ENCODE measurements around the gene MBP.

GRCh38 chr18:77008576-77009315 is 123.8 kb downstream of the MBP start:
- TF ChIP-seq MAX (IDR thresholded peaks at IDR 0.05) (no peak), RAD21 (IDR thresholded peaks at IDR 0.05; ENCODE audit: low read depth) (no peak), YY1 (IDR thresholded peaks at IDR 0.05; ENCODE audit: low read depth) (no peak), EP300 (IDR thresholded peaks at IDR 0.05; ENCODE audit: borderline replicate concordance) (no peak), CEBPB (IDR thresholded peaks at IDR 0.05) (no peak), REST (IDR thresholded peaks at IDR 0.05; ENCODE audit: low read depth) (no peak), TAF1 (IDR thresholded peaks at IDR 0.05; ENCODE audit: low read depth) (no peak), ZBTB7A (IDR thresholded peaks at IDR 0.05; ENCODE audit: low read depth) (no peak), TCF12 (IDR thresholded peaks at IDR 0.05; ENCODE audit: low read depth) (no peak), CREB1 (IDR thresholded peaks at IDR 0.05; ENCODE audit: low read depth) (no peak)
